ENCODE data around the gene GTSE1.

Gene GTSE1, protein sequence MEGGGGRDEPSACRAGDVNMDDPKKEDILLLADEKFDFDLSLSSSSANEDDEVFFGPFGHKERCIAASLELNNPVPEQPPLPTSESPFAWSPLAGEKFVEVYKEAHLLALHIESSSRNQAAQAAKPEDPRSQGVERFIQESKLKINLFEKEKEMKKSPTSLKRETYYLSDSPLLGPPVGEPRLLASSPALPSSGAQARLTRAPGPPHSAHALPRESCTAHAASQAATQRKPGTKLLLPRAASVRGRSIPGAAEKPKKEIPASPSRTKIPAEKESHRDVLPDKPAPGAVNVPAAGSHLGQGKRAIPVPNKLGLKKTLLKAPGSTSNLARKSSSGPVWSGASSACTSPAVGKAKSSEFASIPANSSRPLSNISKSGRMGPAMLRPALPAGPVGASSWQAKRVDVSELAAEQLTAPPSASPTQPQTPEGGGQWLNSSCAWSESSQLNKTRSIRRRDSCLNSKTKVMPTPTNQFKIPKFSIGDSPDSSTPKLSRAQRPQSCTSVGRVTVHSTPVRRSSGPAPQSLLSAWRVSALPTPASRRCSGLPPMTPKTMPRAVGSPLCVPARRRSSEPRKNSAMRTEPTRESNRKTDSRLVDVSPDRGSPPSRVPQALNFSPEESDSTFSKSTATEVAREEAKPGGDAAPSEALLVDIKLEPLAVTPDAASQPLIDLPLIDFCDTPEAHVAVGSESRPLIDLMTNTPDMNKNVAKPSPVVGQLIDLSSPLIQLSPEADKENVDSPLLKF

DNA sequence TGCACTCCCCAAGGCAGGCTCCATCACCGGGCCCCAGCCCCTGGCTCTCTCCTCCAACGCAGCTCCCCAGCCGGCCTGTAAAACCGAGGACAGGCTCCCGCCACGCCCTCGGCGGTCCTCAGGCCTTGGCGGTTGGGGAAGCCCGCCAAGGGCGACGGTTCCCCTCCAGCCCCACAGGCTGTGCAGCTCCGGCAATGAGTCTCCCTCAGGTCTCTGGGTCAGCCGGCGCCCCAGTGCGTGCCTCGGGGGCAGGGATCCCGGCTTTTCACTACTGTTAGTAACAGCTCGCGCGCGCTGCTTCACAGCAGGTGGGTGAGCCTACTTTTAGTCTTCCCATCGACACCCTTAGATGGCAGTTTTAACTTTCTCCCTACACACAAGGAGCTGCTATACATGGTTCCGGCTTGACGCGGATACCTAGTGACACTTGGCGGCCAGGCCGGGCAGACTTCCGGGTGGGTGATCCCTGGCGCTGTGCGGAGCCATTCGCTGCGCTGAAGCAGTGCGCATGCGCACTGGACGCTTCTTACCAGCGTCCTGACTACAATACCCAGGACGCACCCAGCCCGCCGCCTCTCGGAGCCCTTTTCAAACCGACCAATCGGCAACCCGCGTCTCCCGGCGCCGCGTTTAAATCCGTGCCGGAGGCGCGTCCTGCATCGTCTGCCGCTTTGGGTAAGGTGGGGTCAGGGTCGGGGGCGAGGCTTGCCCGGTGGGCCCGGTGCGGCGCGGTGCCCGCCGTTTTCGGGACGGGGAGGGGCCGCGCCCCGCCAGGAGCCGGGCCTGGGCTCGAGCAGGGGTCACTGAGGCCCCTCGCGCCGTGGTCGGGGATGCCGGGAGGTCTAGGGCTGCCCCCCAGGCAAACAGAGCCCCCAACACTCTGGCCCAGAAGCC lies at the start of gene GTSE1:
Gene GTSE1 (plus strand): TSS at position 614 of the 894 bp plus-strand sequence. CDS start 531 bp downstream, outside the sequence.
- ATAC-seq, result peak; percentile 98
- TF ChIP-seq ZC3H10 (CRISPR knock-in tag; IDR thresholded peaks at IDR 0.05) (no peak), CREB5 (CRISPR knock-in tag; IDR thresholded peaks at IDR 0.05; ENCODE audit: low read depth) (no peak), ZNF8 (CRISPR knock-in tag; IDR thresholded peaks at IDR 0.05) (no peak), CSDC2 (CRISPR knock-in tag; IDR thresholded peaks at IDR 0.05) (no peak), RARB (CRISPR knock-in tag; IDR thresholded peaks at IDR 0.05) (no peak), OSR1 (CRISPR knock-in tag; IDR thresholded peaks at IDR 0.05) (no peak), BACH2 (CRISPR knock-in tag; IDR thresholded peaks at IDR 0.05; ENCODE audit: borderline replicate concordance) (no peak), ARNTL (CRISPR knock-in tag; IDR thresholded peaks at IDR 0.05; ENCODE audit: borderline replicate concordance, low read depth) (no peak), CSRNP3 (CRISPR knock-in tag; IDR thresholded peaks at IDR 0.05) (no peak), ZNF565 (CRISPR knock-in tag; conservative IDR thresholded peaks at IDR 0.05; ENCODE audit: low read depth) (no peak), GLIS3 (CRISPR knock-in tag; IDR thresholded peaks at IDR 0.05) (no peak), ZFP30 (CRISPR knock-in tag; IDR thresholded peaks at IDR 0.05) (no peak), ISL1 (CRISPR knock-in tag; IDR thresholded peaks at IDR 0.05) (no peak), ZFP3 (CRISPR knock-in tag; IDR thresholded peaks at IDR 0.05) (no peak), TSHZ2 (CRISPR knock-in tag; IDR thresholded peaks at IDR 0.05) (no peak)

- no peak for TF ChIP-seq ZNF8 (CRISPR knock-in tag; IDR thresholded peaks at IDR 0.05)
- TF ChIP-seq CSDC2 (CRISPR knock-in tag; IDR thresholded peaks at IDR 0.05), result no peak
- TF ChIP-seq PATZ1 (CRISPR knock-in tag; IDR thresholded peaks at IDR 0.05; ENCODE audit: borderline replicate concordance), result no peak
These were observed 49.2 kb upstream of the GTSE1 start for GRCh38 chr22:46247443-46247975.

GRCh38 chr22:46250035-46250782 lies 46.5 kb upstream of the GTSE1 start, which contains the start of gene CDPF1:
CDPF1 (minus strand) TSS chr22:46250293; CDS start chr22:46248284, 2,009 bp downstream.
- ATAC-seq, result peak; percentile 98
- TF ChIP-seq POU6F1 (CRISPR knock-in tag; IDR thresholded peaks at IDR 0.05; ENCODE audit: borderline replicate concordance, low read depth) (no peak), CSRNP3 (CRISPR knock-in tag; IDR thresholded peaks at IDR 0.05) (no peak), ESRRG (CRISPR knock-in tag; IDR thresholded peaks at IDR 0.05) (no peak), TOX (CRISPR knock-in tag; IDR thresholded peaks at IDR 0.05; ENCODE audit: borderline replicate concordance) (no peak), SNAI2 (CRISPR knock-in tag; IDR thresholded peaks at IDR 0.05) (no peak), ZNF8 (CRISPR knock-in tag; IDR thresholded peaks at IDR 0.05) (no peak), ZFP30 (CRISPR knock-in tag; IDR thresholded peaks at IDR 0.05) (no peak), ZNF565 (CRISPR knock-in tag; conservative IDR thresholded peaks at IDR 0.05; ENCODE audit: low read depth) (no peak), CSDC2 (CRISPR knock-in tag; IDR thresholded peaks at IDR 0.05) (no peak)

More at GRCh38 chr22:46247443-46247975, 49.2 kb upstream of the GTSE1 start:
- no peak for ATAC-seq

Measured in SK-N-SH treated with all-trans-retinoic acid at 6 μM for 48 hours (cell line).